T-cell (primary cell): ENCODE results near the gene PHF21A. TPM values are rescaled to one million over a fixed set of nuclear protein-coding genes. Genes with fewer than 3 reads are reported as not detected.

Source experiments
- ATAC-seq, 4 experiments: fragments of 200-7000 bp in 3 of 4; fragments of 150-1000 bp in 1 of 4; cut with Tn5 transposase; replicated peaks in 1 of 4; 1 replicate in 3 of 4; 2 replicates in 1 of 4; pipeline ENCODE4 v1.10.0; 2021; ENCODE audit warnings: moderate library complexity in 3 of 4, mild to moderate bottlenecking in 2 of 4, moderate number of reproducible peaks in 1 of 4
- CTCF ChIA-PET, 2 donors: fragments of 300-600 bp; sonication (Branson Sonifier 250); formaldehyde crosslinking; loops; one replicate each; lab custom pipeline; 2022; ENCODE audit warnings: antibody characterized with exemption in 2 of 2; lab: Charles Lee
- POLR2A ChIA-PET, 2 donors: fragments of 300-600 bp; sonication (Branson Sonifier 250); formaldehyde crosslinking; loops; one replicate each; lab custom pipeline; 2022; ENCODE audit warnings: antibody characterized with exemption in 2 of 2; lab: Charles Lee
- DNase-seq, 35 experiments: peaks; one replicate each; pipeline versions ENCODE4 v3.0.0 to v3.0.0-alpha.2; 2013 to 2023
- H3K27ac ChIP-seq: one replicate; pipeline ENCODE4 v1.5.1; 2013; ENCODE audit warnings: low read length
- H3K27me3 ChIP-seq, 2 experiments: replicated peaks in 1 of 2; 1 replicate in 1 of 2; 2 replicates in 1 of 2; pipeline versions ENCODE4 v1.6.1 to v1.7.0; 2013; ENCODE audit warnings: low read length in 1 of 2, mixed read lengths in 1 of 2; ENCODE audit not compliant: control insufficient read depth in 2 of 2, insufficient read depth in 2 of 2; ENCODE audit errors: extremely low read depth in 1 of 2
- H3K36me3 ChIP-seq, 2 donors: 1 replicate in 1 of 2; 2 replicates in 1 of 2; pipeline versions ENCODE4 v1.6.1 to v1.7.0; 2013; ENCODE audit warnings: low read length in 1 of 2; ENCODE audit not compliant: control insufficient read depth in 2 of 2, insufficient read depth in 1 of 2; ENCODE audit errors: extremely low read depth in 1 of 2
- H3K4me1 ChIP-seq, 2 experiments: 1 replicate in 1 of 2; 2 replicates in 1 of 2; pipeline versions ENCODE4 v1.6.1 to v1.7.0; 2013; ENCODE audit warnings: low read length in 2 of 2, mixed read lengths in 1 of 2; ENCODE audit not compliant: insufficient read depth in 2 of 2, control insufficient read depth in 1 of 2; ENCODE audit errors: extremely low read depth in 1 of 2
- H3K4me3 ChIP-seq, 2 donors: 1 replicate in 1 of 2; 2 replicates in 1 of 2; pipeline versions ENCODE4 v1.5.1 to v1.7.0; 2013; ENCODE audit warnings: mild to moderate bottlenecking in 2 of 2, low read length in 1 of 2, moderate library complexity in 1 of 2; ENCODE audit not compliant: control insufficient read depth in 1 of 2; ENCODE audit errors: extremely low read depth in 1 of 2
- H3K9me3 ChIP-seq: 2 replicates; pipeline ENCODE4 v1.7.0; 2013
- H3K27ac Mint-ChIP-seq, 2 donors: one replicate each; pipeline ENCODE4 v1.8.0; 2020 to 2021; ENCODE audit warnings: mild to moderate bottlenecking in 2 of 2, mixed read lengths in 2 of 2
- H3K27me3 Mint-ChIP-seq, 2 donors: one replicate each; pipeline ENCODE4 v1.8.0; 2021 to 2022; ENCODE audit warnings: mixed read lengths in 2 of 2
- H3K36me3 Mint-ChIP-seq: one replicate; pipeline ENCODE4 v1.8.0; 2021; ENCODE audit warnings: mixed read lengths
- H3K4me1 Mint-ChIP-seq, 3 donors: one replicate each; pipeline ENCODE4 v1.8.0; 2020 to 2022; ENCODE audit warnings: mixed read lengths in 3 of 3, mild to moderate bottlenecking in 1 of 3
- H3K4me3 Mint-ChIP-seq, 3 donors: one replicate each; pipeline ENCODE4 v1.8.0; 2020 to 2022; ENCODE audit warnings: mild to moderate bottlenecking in 3 of 3, mixed read lengths in 3 of 3, moderate library complexity in 3 of 3
- H3K9me3 Mint-ChIP-seq, 3 donors: one replicate each; pipeline ENCODE4 v1.8.0; 2020 to 2022; ENCODE audit warnings: mixed read lengths in 3 of 3
- WGBS: methylation state at CpG from one replicate; pipeline ENCODE4 v1.1.5; 2013; ENCODE audit warnings: missing lambda C conversion rate; ENCODE audit not compliant: insufficient coverage; 5-methylcytosine and 5-hydroxymethylcytosine counted together
- total RNA-seq, 35 experiments: library from RNA in 6 of 35; stranded (reverse) in 6 of 35; fragments of 120-200 nt in 1 of 35; gene quantifications; one replicate each; pipeline versions ENCODE4 v1.2.1 to v1.2.4 and lab custom pipeline; 2013 to 2026

The PHF21A gene
- 10 to 100 TPM; 45.5 to 82.9 (median 57.4) TPM for total RNA-seq
- 43.5 TPM for total RNA-seq (2013)
- total RNA-seq (lab: John Stamatoyannopoulos, UW) = 9.0 to 62.5 (median 41.7) reads per million in 29 experiments

DNA sequence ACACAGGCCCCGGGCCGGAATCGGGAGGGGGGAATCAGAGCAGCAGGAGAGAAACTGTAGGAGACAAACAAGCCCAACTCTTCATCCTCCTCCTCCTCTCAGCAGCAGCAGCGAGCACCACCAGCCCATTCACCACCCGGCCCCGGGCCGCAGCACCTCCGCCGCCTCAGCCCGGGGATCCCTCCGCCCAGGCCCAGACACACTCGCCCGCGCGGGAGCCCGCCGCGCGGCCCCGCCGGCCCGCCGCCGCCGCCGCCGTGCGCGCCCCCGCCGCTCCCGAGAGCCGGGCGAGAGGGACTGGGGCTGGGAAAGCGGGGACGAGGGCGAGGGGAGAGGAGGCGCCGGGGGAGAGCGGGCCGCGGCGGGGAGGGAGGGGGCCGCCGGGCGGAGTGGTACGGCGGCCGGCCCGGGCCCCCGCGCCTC, at the start of gene PHF21A:
Gene PHF21A, minus strand, starts transcription at position 154 of the 423 bp plus-strand sequence. CDS start 37,235 bp downstream, outside the sequence.
- DNase-seq = peak; percentile 72 to 93 (median 86)
- peak; percentile 68 to 75 (median 72) for ATAC-seq
- Histone ChIP-seq H3K4me3 (peak within 1 kb of the TSS; percentile 71 to 80), H3K27me3 (no peaks in the 10 kb centered on the region), H3K27ac (peak within 1 kb of the TSS; percentile 57), H3K9me3 (no peaks in the 10 kb centered on the region), H3K36me3 (no peaks in the 10 kb centered on the region), H3K4me1 (peaks cover 6 to 17% of the 10 kb centered on the region in 2 experiments)
- Mint-ChIP-seq H3K9me3 (no peaks in the 10 kb centered on the region), H3K4me1 (peaks cover 33 to 38% (median 35%) of the 10 kb centered on the region in 3 donors), H3K27me3 (no peaks in the 10 kb centered on the region), H3K36me3 (no peaks in the 10 kb centered on the region), H3K27ac (peak within 1 kb of the TSS; percentile 91 to 92), H3K4me3 (peak within 1 kb of the TSS; percentile 84 to 89 (median 88))
- POLR2A ChIA-PET = interaction anchor here in 1 of 2 donors (0.5 to 0.6 kb wide), 2 partner anchors 49 to 705 kb away, joined by 3 to 6 read pairs; no protein-coding TSS in a partner anchor
- CTCF ChIA-PET = interaction anchor here (0.5 to 0.9 kb wide), 4 partner anchors 231 to 597 kb away, joined by 3 to 4 read pairs (median 3); no protein-coding TSS in a partner anchor
- WGBS = 1% methylated on average over 17 of the region's 52 CpGs

DNA sequence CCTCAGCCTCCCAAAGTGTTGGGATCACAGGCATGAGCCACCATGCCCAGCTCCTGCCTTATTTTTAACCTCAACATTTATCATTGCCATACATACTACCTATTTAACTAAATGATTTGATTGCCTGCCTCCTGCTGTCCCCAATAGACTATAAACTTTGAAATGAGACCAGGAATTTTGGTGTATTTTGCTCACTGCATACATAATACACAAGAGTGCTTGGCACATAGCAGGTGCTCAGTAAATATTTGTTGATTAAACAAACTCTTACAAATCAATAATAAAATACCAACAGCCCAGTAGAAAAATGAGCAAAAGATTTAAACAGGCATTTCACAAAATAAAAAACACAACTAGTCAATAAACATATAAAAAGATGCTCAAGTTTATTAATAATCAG, 49.5 kb upstream of the PHF21A start:
- Mint-ChIP-seq H3K27me3 (peaks cover 19 to 36% of the 10 kb centered on the region in 2 donors), H3K36me3 (no peaks in the 10 kb centered on the region), H3K4me3 (no peak overlapping the region), H3K9me3 (no peaks in the 10 kb centered on the region), H3K27ac (no peak overlapping the region), H3K4me1 (no peaks in the 10 kb centered on the region)
- Histone ChIP-seq H3K9me3 (no peaks in the 10 kb centered on the region), H3K36me3 (no peaks in the 10 kb centered on the region), H3K27me3 (peaks cover 0 to 21% of the 10 kb centered on the region in 2 experiments), H3K4me1 (no peaks in the 10 kb centered on the region), H3K27ac (no peak overlapping the region), H3K4me3 (no peak overlapping the region)
- no peak for ATAC-seq
- ChIA-PET POLR2A (no interaction called here), CTCF (no interaction called here)
- DNase-seq = no peak

DNA sequence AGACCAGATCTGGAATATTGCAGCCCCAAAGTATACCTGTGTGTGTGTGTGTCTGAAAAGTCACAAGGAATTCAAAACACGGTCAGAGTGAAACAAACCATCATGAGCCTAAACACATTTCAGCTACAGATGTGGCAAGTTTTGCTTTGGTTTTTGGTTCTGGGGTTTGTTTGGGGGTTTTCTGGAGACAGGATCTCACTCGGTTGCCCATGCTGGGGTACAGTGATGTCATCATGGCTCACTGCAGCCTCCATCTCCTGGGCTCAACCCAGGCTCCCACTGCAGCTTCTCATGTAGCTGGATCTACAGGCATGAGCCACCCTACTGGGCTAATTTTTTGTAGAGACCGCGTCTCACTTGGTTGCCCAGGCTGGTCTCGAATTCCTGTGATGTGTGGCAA, 41.4 kb upstream of the PHF21A start:
- Mint-ChIP-seq H3K4me1 (peaks cover 0 to 7% (median 0%) of the 10 kb centered on the region in 3 donors), H3K27ac (no peak overlapping the region), H3K9me3 (no peaks in the 10 kb centered on the region), H3K27me3 (peaks cover 41 to 58% of the 10 kb centered on the region in 2 donors), H3K4me3 (no peak overlapping the region), H3K36me3 (no peaks in the 10 kb centered on the region)
- 25% methylated on average over 1 of the region's 5 CpGs for WGBS
- Histone ChIP-seq H3K27ac (no peak overlapping the region), H3K4me1 (no peaks in the 10 kb centered on the region), H3K36me3 (no peaks in the 10 kb centered on the region), H3K4me3 (no peak overlapping the region), H3K9me3 (no peaks in the 10 kb centered on the region), H3K27me3 (peaks cover 0 to 28% of the 10 kb centered on the region in 2 experiments)
- no peak for ATAC-seq
- CTCF ChIA-PET = no interaction called here
- POLR2A ChIA-PET = no interaction called here
- no peak for DNase-seq

DNA sequence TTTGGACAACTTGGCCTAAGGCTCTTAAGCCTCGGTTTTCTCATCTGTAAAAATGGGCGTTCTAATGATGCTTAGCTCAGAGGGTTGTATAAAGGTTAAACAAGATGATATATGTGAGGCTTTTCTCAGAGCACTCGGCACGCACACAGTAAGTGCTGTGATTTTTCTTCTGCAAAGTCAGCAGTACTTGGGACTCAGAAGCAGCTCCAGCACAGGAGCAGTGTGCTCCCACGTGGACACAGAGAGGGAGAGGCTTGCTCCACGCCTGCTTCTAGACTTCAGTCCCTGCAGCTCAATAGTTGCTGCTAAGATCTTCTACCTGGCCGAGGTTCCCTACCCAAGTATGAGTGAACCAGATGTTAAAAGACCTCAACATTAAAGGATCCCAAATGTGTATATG, 39.9 kb upstream of the PHF21A start:
- POLR2A ChIA-PET = no interaction called here
- no peak overlapping the region for H3K4me3 Mint-ChIP-seq
- Histone ChIP-seq H3K27ac (no peak overlapping the region), H3K27me3 (peaks cover 0 to 27% of the 10 kb centered on the region in 2 experiments), H3K9me3 (no peaks in the 10 kb centered on the region), H3K4me1 (no peaks in the 10 kb centered on the region), H3K4me3 (no peak overlapping the region), H3K36me3 (no peaks in the 10 kb centered on the region)
- H3K27ac Mint-ChIP-seq = no peak overlapping the region
- ATAC-seq (no peak), DNase-seq (no peak)
- WGBS = 82% methylated on average over 4 of the region's 7 CpGs
- CTCF ChIA-PET = no interaction called here
- H3K36me3 Mint-ChIP-seq = no peaks in the 10 kb centered on the region
- peaks cover 39 to 53% of the 10 kb centered on the region in 2 donors for H3K27me3 Mint-ChIP-seq
- no peaks in the 10 kb centered on the region for H3K9me3 Mint-ChIP-seq
- H3K4me1 Mint-ChIP-seq = peaks cover 0 to 7% (median 0%) of the 10 kb centered on the region in 3 donors

DNA sequence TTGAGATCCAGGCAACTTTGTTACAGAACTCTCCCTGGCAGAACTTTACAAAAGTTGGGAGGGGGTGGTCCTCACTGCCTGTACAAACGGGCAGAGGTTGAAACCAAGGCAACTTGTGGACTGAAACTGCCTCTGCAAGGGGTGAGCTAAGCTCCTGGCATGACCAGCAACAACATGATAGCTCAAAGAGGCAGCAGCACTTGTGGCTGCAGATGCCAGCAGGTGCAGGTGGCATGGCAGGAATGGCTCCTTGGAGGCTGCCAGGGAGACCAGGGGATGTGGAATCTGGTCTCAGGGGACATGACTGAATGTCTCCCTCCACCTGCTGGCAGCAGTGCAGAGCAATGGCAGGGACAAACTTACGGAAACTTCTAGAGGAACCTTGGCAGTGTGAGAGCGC, 38.8 kb upstream of the PHF21A start:
- no peak overlapping the region for H3K4me3 Mint-ChIP-seq
- Histone ChIP-seq H3K27me3 (peaks cover 0 to 24% of the 10 kb centered on the region in 2 experiments), H3K27ac (no peak overlapping the region), H3K9me3 (no peaks in the 10 kb centered on the region), H3K4me3 (no peak overlapping the region), H3K36me3 (no peaks in the 10 kb centered on the region), H3K4me1 (no peaks in the 10 kb centered on the region)
- peaks cover 0 to 7% (median 0%) of the 10 kb centered on the region in 3 donors for H3K4me1 Mint-ChIP-seq
- DNase-seq (no peak), ATAC-seq (no peak)
- peaks cover 35 to 44% of the 10 kb centered on the region in 2 donors for H3K27me3 Mint-ChIP-seq
- no peak overlapping the region for H3K27ac Mint-ChIP-seq
- ChIA-PET CTCF (no interaction called here), POLR2A (no interaction called here)
- no peaks in the 10 kb centered on the region for H3K36me3 Mint-ChIP-seq
- 67% methylated on average over 3 of the region's 3 CpGs for WGBS
- no peaks in the 10 kb centered on the region for H3K9me3 Mint-ChIP-seq

DNA sequence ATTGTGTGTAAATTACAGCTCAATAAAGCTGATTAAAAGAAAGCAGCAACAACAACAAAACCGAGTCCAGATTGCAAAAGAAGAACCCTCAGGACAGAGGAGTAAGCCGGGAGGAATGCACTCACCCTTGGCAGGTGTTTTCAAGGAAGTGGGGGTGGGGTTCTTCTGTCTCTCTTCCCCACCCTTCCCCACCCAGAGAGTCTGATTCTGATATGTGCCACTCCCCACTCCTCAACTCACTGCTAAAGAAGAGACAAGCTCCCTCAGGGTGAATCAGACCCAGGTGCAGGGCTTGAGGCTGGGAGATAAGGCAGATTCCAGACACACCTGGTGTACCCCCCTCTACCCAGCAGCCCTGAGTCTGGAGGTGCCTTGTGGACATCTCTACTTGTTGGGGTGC, 38.4 kb upstream of the PHF21A start:
- Mint-ChIP-seq H3K36me3 (no peaks in the 10 kb centered on the region), H3K9me3 (no peaks in the 10 kb centered on the region), H3K4me3 (no peak overlapping the region), H3K27ac (no peak overlapping the region), H3K27me3 (peaks cover 35 to 42% of the 10 kb centered on the region in 2 donors), H3K4me1 (peaks cover 0 to 7% (median 0%) of the 10 kb centered on the region in 3 donors)
- no peaks in the 10 kb centered on the region for H3K36me3 ChIP-seq
- no peak for DNase-seq
- ChIA-PET POLR2A (no interaction called here), CTCF (no interaction called here)
- H3K27ac ChIP-seq = no peak overlapping the region
- no peak for ATAC-seq
- WGBS = no CpG with 5 or more reads among the region's 2 CpGs
- H3K9me3 ChIP-seq = no peaks in the 10 kb centered on the region
- no peak overlapping the region for H3K4me3 ChIP-seq
- H3K4me1 ChIP-seq = no peaks in the 10 kb centered on the region
- H3K27me3 ChIP-seq = peaks cover 0 to 20% of the 10 kb centered on the region in 2 experiments
